Trophoblast cell (in vitro differentiated cells and primary cell): ENCODE data around the gene ZNF136. TPM values are rescaled to one million over a fixed set of nuclear protein-coding genes. Genes with fewer than 3 reads are reported as not detected.
A peak's percentile ranks its signal among the peaks of the same experiment; 100 is the strongest.

Experiments
- DNase-seq, 2 donors: peaks; one replicate each; pipeline ENCODE4 v3.0.0-alpha.2; 2016
- H2AFZ ChIP-seq: 2 replicates; pipeline ENCODE4 v1.6.1; 2013; ENCODE audit warnings: low read length, moderate library complexity, mild to moderate bottlenecking; ENCODE audit not compliant: insufficient read depth, poor library complexity
- H2AK5ac ChIP-seq: 2 replicates; pipeline ENCODE4 v1.6.1; 2013; ENCODE audit warnings: mild to moderate bottlenecking, low read length
- H2BK120ac ChIP-seq: 2 replicates; pipeline ENCODE4 v1.6.1; 2013; ENCODE audit warnings: low read length, mild to moderate bottlenecking, moderate library complexity; ENCODE audit not compliant: insufficient read depth, poor library complexity
- H2BK12ac ChIP-seq: 2 replicates; pipeline ENCODE4 v1.6.1; 2013; ENCODE audit warnings: mild to moderate bottlenecking, low read length, moderate library complexity
- H2BK5ac ChIP-seq: 2 replicates; pipeline ENCODE4 v1.6.1; 2013; ENCODE audit warnings: low read length, low read depth, moderate library complexity, mild to moderate bottlenecking; ENCODE audit not compliant: poor library complexity
- H3K14ac ChIP-seq: 2 replicates; pipeline ENCODE4 v1.6.1; 2013; ENCODE audit warnings: mild to moderate bottlenecking, low read length
- H3K18ac ChIP-seq: 2 replicates; pipeline ENCODE4 v1.6.1; 2013; ENCODE audit warnings: mild to moderate bottlenecking, low read length
- H3K23ac ChIP-seq: 2 replicates; pipeline ENCODE4 v1.6.1; 2013; ENCODE audit warnings: low read length
- H3K27ac ChIP-seq: 2 replicates; pipeline ENCODE4 v1.5.1; 2013; ENCODE audit warnings: low read depth, mild to moderate bottlenecking, inconsistent platforms, low read length, moderate library complexity
- H3K27me3 ChIP-seq: 2 replicates; pipeline ENCODE4 v1.6.1; 2013; ENCODE audit warnings: inconsistent platforms, mild to moderate bottlenecking, low read length, moderate library complexity; ENCODE audit not compliant: insufficient read depth
- H3K36me3 ChIP-seq, 2 experiments: 1 replicate in 1 of 2; 2 replicates in 1 of 2; pipeline ENCODE4 v1.6.1; 2013; ENCODE audit warnings: low read length in 2 of 2, mild to moderate bottlenecking in 2 of 2, moderate library complexity in 1 of 2; ENCODE audit not compliant: insufficient read depth in 2 of 2, control insufficient read depth in 1 of 2
- H3K4ac ChIP-seq: 2 replicates; pipeline ENCODE4 v1.6.1; 2013; ENCODE audit warnings: low read depth, mild to moderate bottlenecking, low read length, moderate library complexity
- H3K4me1 ChIP-seq, 2 experiments: 1 replicate in 1 of 2; 2 replicates in 1 of 2; pipeline ENCODE4 v1.6.1; 2013; ENCODE audit warnings: low read length in 2 of 2, mild to moderate bottlenecking in 2 of 2, moderate library complexity in 1 of 2; ENCODE audit not compliant: insufficient read depth in 2 of 2, control insufficient read depth in 1 of 2
- H3K4me2 ChIP-seq: 2 replicates; pipeline ENCODE4 v1.6.1; 2013; ENCODE audit warnings: inconsistent platforms, mild to moderate bottlenecking, low read length, moderate library complexity
- H3K4me3 ChIP-seq: 2 replicates; pipeline ENCODE4 v1.5.1; 2013; ENCODE audit warnings: mild to moderate bottlenecking, low read depth, low read length, inconsistent platforms
- H3K79me1 ChIP-seq: one replicate; pipeline ENCODE4 v1.6.1; 2013; ENCODE audit warnings: low read length
- H3K79me2 ChIP-seq: 2 replicates; pipeline ENCODE4 v1.6.1; 2013; ENCODE audit warnings: low read length, mild to moderate bottlenecking; ENCODE audit not compliant: control insufficient read depth, insufficient read depth, poor library complexity
- H3K9ac ChIP-seq: 2 replicates; pipeline ENCODE4 v1.6.1; 2013; ENCODE audit warnings: mild to moderate bottlenecking, low read length
- H3K9me3 ChIP-seq: 2 replicates; pipeline ENCODE4 v1.6.1; 2013; ENCODE audit warnings: low read depth, mild to moderate bottlenecking, control low read depth, inconsistent platforms, low read length; ENCODE audit not compliant: insufficient read depth
- H4K12ac ChIP-seq: 2 replicates; pipeline ENCODE4 v1.6.1; 2013; ENCODE audit warnings: low read depth, mild to moderate bottlenecking, low read length, moderate library complexity
- H4K8ac ChIP-seq: 2 replicates; pipeline ENCODE4 v1.6.1; 2013; ENCODE audit warnings: low read depth, mild to moderate bottlenecking, low read length, moderate library complexity
- H4K91ac ChIP-seq: one replicate; pipeline ENCODE4 v1.6.1; 2013; ENCODE audit warnings: low read depth, mild to moderate bottlenecking, low read length, moderate library complexity
- WGBS: extraction: QIAGEN DNeasy Blood & Tissue Kit; methylation state at CpG from one replicate; pipeline ENCODE4 v1.1.7; 2013; ENCODE audit warnings: missing lambda C conversion rate; ENCODE audit not compliant: insufficient read length, insufficient coverage; ENCODE audit errors: extremely low coverage; 5-methylcytosine and 5-hydroxymethylcytosine counted together
- polyA plus RNA-seq: library from polyadenylated mRNA; stranded (reverse); fragments of 200-250 nt; gene quantifications from 2 replicates; pipeline ENCODE4 v1.2.3, GENCODE V29; 2013

Gene ZNF136
- 3.6 and 4.0 TPM in 2 replicates for polyA plus RNA-seq

- H3K4me1 ChIP-seq: peaks cover 5 to 8% of the 10 kb centered on the region in 2 experiments
- peaks cover 9% of the 10 kb centered on the region for H3K79me2 ChIP-seq
- H2BK12ac ChIP-seq: no peak within 1 kb of the TSS
- H2AK5ac ChIP-seq: no peak within 1 kb of the TSS
- H3K79me1 ChIP-seq: peaks cover 6% of the 10 kb centered on the region
- H3K14ac ChIP-seq: peak within 1 kb of the TSS; percentile 96
- H4K91ac ChIP-seq: peak within 1 kb of the TSS; percentile 76
- peak within 1 kb of the TSS; percentile 81 for H3K27ac ChIP-seq
- H2BK5ac ChIP-seq: peak within 1 kb of the TSS; percentile 76
- DNase-seq: peak; percentile 99 to 100
- H4K12ac ChIP-seq: peak within 1 kb of the TSS; percentile 39
- peak within 1 kb of the TSS; percentile 72 for H4K8ac ChIP-seq
- H3K36me3 ChIP-seq: peaks cover 0 to 2% of the 10 kb centered on the region in 2 experiments
- H3K27me3 ChIP-seq: no peaks in the 10 kb centered on the region
- H3K23ac ChIP-seq: no peak within 1 kb of the TSS
- H2BK120ac ChIP-seq: peak within 1 kb of the TSS; percentile 48
- peak within 1 kb of the TSS; percentile 47 for H2AFZ ChIP-seq
- H3K4ac ChIP-seq: peak within 1 kb of the TSS; percentile 71
- H3K4me3 ChIP-seq: peak within 1 kb of the TSS; percentile 91
- peak within 1 kb of the TSS; percentile 88 for H3K18ac ChIP-seq
- peak within 1 kb of the TSS; percentile 90 for H3K9ac ChIP-seq
- no peaks in the 10 kb centered on the region for H3K9me3 ChIP-seq
- H3K4me2 ChIP-seq: peak within 1 kb of the TSS; percentile 82
- WGBS: no CpG with 5 or more reads among the region's 57 CpGs
Observed at GRCh38 chr19:12162882-12163806, at the start of gene ZNF136. Gene ZNF136 (plus strand): TSS chr19:12163096. CDS start chr19:12163204, 108 bp downstream.

- Histone ChIP-seq H3K79me2 (no peaks in the 10 kb centered on the region), H3K27ac (no peak overlapping the region), H3K27me3 (no peaks in the 10 kb centered on the region), H4K12ac (no peak overlapping the region), H3K36me3 (peaks cover 7 to 16% of the 10 kb centered on the region in 2 experiments), H2BK12ac (no peak overlapping the region), H4K8ac (no peak overlapping the region), H3K4me1 (no peaks in the 10 kb centered on the region), H3K79me1 (no peaks in the 10 kb centered on the region), H3K4ac (no peak overlapping the region), H3K18ac (no peak overlapping the region), H2BK120ac (no peak overlapping the region), H3K4me2 (no peak overlapping the region), H2BK5ac (no peak overlapping the region), H4K91ac (no peak overlapping the region), H3K14ac (no peak overlapping the region), H3K4me3 (no peak overlapping the region), H3K9ac (no peak overlapping the region), H3K9me3 (peaks cover 6% of the 10 kb centered on the region), H3K23ac (no peak overlapping the region), H2AFZ (no peak overlapping the region), H2AK5ac (no peak overlapping the region)
- no CpG with 5 or more reads among the region's 5 CpGs for WGBS
- DNase-seq: peak in 1 of 2 donors; percentile 60
Observed at GRCh38 chr19:12113121-12113520, 49.8 kb upstream of the ZNF136 start.

- Histone ChIP-seq H3K27ac (no peak overlapping the region), H3K36me3 (peaks cover 5 to 6% of the 10 kb centered on the region in 2 experiments), H3K79me2 (no peaks in the 10 kb centered on the region), H3K79me1 (no peaks in the 10 kb centered on the region), H2BK5ac (no peak overlapping the region), H3K27me3 (no peaks in the 10 kb centered on the region), H2BK12ac (no peak overlapping the region), H3K4me3 (peak overlapping the region; percentile 30), H3K4me2 (no peak overlapping the region), H4K91ac (no peak overlapping the region), H3K4me1 (no peaks in the 10 kb centered on the region), H2AFZ (no peak overlapping the region), H3K18ac (no peak overlapping the region), H3K9ac (no peak overlapping the region), H3K23ac (no peak overlapping the region), H3K14ac (no peak overlapping the region), H4K8ac (no peak overlapping the region), H3K9me3 (peaks cover 6% of the 10 kb centered on the region), H2BK120ac (no peak overlapping the region), H4K12ac (no peak overlapping the region), H2AK5ac (no peak overlapping the region), H3K4ac (no peak overlapping the region)
- DNase-seq: no peak
- no CpG with 5 or more reads among the region's 33 CpGs for WGBS
Observed at GRCh38 chr19:12117201-12117970, 45.5 kb upstream of the ZNF136 start.

DNA sequence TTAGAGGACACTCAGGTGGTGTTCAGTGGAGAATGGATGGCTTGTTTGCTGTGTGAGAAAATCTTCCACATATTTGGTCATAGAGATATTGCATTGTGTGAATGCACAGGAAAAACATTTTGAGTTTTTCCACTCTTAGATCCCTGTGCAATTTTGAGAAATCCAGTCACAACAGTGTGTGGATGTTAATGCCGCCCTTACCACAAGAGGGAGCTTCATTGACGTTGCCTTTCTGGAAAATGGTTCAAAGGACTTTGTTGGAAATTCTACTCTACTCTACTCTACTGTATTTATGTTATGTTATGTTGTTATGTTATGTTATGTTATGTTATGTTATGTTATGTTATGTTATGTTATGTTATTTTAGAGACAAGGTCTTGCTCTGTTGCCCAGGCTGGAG, 36.2 kb upstream of the ZNF136 start:
- Histone ChIP-seq H3K79me2 (no peaks in the 10 kb centered on the region), H2AK5ac (no peak overlapping the region), H4K91ac (no peak overlapping the region), H4K12ac (no peak overlapping the region), H3K9ac (no peak overlapping the region), H3K4ac (no peak overlapping the region), H3K9me3 (peaks cover 2% of the 10 kb centered on the region), H3K36me3 (peaks cover under 1 to 2% of the 10 kb centered on the region in 2 experiments), H4K8ac (no peak overlapping the region), H3K14ac (no peak overlapping the region), H2BK12ac (no peak overlapping the region), H3K79me1 (no peaks in the 10 kb centered on the region), H3K27ac (no peak overlapping the region), H3K27me3 (no peaks in the 10 kb centered on the region), H3K23ac (no peak overlapping the region), H3K4me2 (no peak overlapping the region), H3K4me1 (no peaks in the 10 kb centered on the region), H2AFZ (no peak overlapping the region), H2BK5ac (no peak overlapping the region), H3K4me3 (no peak overlapping the region), H3K18ac (no peak overlapping the region), H2BK120ac (no peak overlapping the region)
- WGBS: no CpG with 5 or more reads among the region's 2 CpGs
- peak; percentile 27 to 64 for DNase-seq
